Measurements from ENCODE around the gene PPP1R37.

PPP1R37 gene

DNA sequence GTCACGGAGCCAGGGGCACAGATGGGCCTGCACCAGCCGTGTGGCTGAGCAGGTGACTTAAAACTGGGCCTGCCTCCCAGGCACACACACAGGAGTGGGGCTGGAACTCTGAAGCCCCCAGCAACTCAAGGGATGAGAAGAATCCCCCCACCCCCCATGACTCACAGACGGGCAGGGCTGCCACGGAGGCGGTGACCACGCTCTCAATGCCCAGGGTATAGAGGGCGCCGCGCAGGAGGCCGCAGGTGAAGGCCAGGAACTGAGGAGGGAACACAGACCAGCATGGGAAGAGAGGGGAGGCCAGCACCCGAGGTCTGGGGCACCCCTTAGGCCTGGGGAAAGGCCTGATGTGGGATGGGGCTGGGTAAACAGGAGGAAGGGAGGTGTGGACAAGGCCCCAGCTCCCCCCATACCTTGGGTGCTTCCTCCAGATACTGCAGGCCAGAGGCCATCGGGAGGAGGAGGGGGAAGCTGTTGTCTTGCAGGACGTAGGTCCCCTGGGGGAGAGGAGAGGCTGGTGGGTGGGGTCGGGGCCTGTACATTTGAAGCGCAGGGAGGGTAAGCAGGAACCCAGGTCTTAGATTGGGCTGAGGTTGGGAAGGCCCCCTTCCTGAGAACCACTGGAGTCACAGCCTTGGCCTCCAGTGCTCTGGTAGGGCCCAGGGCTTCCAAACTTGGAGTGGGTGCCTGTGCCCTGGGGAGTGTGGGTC is 70.9 kb downstream of the PPP1R37 start:
- TF ChIP-seq, protein P1, sequence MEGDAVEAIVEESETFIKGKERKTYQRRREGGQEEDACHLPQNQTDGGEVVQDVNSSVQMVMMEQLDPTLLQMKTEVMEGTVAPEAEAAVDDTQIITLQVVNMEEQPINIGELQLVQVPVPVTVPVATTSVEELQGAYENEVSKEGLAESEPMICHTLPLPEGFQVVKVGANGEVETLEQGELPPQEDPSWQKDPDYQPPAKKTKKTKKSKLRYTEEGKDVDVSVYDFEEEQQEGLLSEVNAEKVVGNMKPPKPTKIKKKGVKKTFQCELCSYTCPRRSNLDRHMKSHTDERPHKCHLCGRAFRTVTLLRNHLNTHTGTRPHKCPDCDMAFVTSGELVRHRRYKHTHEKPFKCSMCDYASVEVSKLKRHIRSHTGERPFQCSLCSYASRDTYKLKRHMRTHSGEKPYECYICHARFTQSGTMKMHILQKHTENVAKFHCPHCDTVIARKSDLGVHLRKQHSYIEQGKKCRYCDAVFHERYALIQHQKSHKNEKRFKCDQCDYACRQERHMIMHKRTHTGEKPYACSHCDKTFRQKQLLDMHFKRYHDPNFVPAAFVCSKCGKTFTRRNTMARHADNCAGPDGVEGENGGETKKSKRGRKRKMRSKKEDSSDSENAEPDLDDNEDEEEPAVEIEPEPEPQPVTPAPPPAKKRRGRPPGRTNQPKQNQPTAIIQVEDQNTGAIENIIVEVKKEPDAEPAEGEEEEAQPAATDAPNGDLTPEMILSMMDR (IDR thresholded peaks at IDR 0.05): no peak

DNA sequence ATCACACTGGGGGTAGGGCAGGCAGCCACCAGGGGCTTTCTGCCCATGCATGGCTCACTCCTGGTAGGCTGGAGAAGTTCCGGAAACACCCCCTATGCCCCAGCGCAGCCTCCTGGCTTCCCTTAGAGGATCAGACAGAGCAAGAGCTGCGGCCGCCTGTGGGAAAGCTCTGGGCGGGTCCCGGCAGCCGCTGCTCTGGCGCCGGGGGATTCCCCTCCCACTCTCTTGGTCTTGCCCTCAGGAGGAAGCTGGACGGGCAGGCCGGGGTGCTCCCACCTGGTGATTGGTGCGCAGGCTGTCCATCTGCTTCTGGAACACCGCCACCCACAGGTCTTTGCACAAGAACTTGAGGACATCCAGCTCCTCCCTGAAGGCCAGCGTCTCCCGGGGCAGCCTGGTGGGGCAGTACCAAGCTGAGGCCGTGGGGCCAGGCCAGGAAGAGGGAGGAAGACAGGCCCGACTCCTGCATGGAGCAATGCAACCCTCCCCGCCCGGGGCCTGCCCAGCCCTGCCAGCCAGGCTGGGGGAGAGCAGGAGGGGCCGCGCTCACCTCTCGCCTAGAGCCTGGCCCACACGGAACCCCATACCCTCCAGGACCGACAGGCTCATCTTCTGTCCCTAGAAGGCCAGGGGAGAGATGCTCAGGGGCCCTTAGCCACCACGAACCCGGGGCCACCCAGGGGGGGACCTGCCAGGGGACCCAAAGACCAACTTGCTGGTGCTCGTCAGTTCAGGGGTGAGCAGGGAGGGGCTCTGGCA is 71.8 kb downstream of the PPP1R37 start:
- TF ChIP-seq, protein P1 (IDR thresholded peaks at IDR 0.05): no peak

DNA sequence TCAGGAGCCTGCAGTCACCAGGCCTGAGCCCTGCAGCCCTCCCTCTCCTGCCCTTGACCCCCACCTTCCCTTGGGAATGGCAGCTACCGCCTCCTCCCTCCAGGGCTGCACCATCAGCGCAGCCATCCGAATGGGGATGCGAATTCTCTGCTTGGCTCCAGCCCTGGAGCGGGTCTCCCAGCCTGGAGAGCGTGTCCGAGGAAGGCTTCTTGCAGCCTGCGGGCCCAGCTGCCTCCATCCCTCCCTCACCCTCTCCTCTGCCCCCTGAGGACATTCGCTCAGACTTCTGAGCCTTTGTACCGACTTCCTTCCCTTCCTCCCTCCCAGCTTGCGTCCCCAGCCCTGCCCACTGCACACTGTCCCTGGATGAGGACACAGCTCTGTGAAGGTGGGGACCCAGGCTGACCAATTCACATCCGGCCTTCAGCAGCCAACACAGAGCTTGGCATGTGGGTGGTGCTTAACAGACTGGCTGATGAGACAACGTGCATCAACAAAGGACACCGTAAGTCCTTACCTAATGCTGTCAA is 73.8 kb downstream of the PPP1R37 start:
- TF ChIP-seq, protein P1 (IDR thresholded peaks at IDR 0.05): no peak

DNA sequence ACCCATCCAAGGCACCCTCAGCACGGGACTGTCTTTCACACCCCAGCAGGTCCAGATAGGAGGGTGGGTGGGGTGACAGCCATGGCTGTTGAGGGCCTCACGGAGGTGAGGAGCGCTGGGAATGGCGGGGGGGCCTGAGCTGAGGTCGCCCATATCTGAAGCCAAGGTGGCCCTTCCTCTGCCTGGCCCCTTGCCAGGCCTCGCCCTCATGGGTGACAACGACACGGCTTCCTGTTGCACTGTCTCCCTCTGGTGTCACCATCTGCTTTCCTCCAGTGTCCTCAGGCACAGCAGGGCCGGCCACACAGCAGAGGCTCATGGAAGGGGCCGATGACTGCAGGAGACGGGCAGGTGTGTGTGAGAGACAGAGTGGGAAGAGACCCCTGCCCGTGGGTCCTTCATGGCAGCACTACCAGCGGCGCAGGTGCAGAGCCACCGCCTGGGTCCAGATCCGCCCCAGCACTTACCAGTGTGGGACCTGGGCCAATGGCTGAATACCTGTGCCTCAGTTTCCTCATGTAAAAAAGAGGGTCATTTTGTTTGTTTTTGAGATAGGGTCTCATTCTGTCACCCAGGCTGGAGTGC is 75.9 kb downstream of the PPP1R37 start:
- TF ChIP-seq, protein P1 (IDR thresholded peaks at IDR 0.05): no peak

DNA sequence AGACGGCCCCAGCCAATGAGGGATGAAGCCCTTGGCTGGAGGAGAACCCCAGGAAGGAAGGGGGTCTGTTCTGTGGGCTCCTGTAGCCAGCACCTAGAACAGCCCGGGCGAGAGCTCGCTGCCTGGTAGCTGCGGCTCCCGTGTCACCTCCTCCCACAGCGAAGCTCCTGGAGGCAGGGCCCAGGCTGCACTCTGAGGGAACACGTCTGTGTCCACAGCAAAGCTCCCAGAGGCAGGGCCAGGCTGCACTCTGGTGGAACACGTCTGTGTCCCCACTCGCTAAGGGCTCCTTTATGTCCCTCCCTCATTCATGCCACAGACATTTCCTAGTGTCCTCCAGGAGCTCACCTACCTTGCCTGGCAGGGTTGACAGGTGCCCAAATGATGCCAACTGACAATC is 76.6 kb downstream of the PPP1R37 start:
- TF ChIP-seq, protein P1 (IDR thresholded peaks at IDR 0.05): no peak

DNA sequence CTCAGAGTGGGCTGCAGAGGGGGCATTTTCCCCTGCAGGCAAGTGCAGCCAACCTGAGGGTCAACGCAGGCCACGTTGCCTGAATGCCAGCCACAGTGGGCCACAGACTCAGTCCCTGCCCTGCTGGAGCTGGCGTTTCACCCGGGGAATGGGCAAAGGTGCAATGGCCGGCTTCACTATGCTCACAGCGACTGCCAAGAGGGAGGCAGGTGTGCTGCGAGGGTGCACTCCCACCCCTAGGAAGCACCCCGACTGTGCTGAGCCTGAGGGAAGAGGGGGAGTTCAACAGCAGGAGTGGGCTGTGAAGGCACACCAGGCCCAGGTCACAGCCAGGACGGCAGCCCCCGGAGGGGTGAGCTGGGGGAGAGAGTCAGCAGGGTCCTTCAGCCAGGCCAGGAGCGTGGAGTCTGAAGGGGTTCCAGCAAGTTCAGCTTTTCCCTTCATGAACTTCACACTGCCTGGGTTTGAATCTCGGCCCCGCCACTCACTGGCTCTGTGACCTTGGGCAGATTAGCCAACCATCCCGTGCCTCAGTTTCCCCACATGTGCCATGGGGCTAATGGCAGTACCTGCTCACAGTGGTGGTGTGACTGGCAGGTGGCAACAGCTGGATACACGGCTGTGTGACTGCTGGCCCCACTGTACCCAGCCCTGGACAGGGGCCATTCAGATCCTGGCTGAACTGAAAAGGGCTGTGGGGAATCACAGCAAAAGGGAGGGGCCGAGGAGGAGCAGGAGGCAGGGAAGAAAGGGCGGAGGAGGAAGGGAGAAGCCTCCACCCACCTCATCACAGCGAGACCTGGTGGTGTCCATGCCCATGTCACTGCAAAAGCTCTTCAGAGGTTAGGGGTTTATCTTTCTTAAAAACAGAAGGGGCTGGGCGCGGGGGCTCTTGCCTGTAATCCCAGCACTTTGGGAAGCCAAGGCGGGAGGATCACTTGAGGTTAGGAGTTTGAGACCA is 77.4 kb downstream of the PPP1R37 start:
- TF ChIP-seq, protein P1 (IDR thresholded peaks at IDR 0.05): no peak

DNA sequence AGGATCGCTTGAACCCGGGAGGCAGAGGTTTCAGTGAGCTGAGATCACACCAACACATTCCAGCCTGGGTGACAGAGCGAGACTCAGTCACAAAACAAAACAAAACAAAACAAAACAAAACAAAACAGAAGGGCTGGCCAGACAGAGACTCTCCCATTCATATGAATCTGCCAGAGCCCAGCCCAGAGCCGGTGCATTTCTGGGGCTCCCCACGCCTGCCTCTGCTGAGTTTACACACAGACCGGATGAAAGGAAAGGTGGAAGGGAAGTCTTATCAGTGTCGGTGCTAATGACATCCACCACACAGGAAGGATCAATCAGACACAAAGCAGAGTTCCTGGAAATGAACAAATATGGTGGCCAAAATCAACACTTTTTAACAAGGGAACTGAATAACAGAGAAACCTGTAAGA is 78.2 kb downstream of the PPP1R37 start:
- TF ChIP-seq, protein P1 (IDR thresholded peaks at IDR 0.05): no peak
